Stomach (tissue), 4 donors: ENCODE results near the gene MAP3K5.

Experiments used
- POLR2A ChIP-seq, 4 donors: fragments of 450-650 bp; IDR thresholded peaks; one replicate each; pipeline ENCODE4 v1.6.1; 2016; ENCODE audit warnings: antibody characterized with exemption in 4 of 4, control low read depth in 2 of 4, mild to moderate bottlenecking in 1 of 4, moderate library complexity in 1 of 4
- TF ChIP-seq, protein P1 (sequence below), 7 experiments: fragments of 450-650 bp in 4 of 7; fragments of 200-600 bp in 3 of 7; sonication (generic) in 3 of 7; IDR thresholded peaks; one replicate each; pipeline ENCODE4 v1.5.1; 2016 to 2019; ENCODE audit warnings: antibody characterized with exemption in 7 of 7, control low read depth in 2 of 7, mild to moderate bottlenecking in 1 of 7

- TF ChIP-seq, protein P1, sequence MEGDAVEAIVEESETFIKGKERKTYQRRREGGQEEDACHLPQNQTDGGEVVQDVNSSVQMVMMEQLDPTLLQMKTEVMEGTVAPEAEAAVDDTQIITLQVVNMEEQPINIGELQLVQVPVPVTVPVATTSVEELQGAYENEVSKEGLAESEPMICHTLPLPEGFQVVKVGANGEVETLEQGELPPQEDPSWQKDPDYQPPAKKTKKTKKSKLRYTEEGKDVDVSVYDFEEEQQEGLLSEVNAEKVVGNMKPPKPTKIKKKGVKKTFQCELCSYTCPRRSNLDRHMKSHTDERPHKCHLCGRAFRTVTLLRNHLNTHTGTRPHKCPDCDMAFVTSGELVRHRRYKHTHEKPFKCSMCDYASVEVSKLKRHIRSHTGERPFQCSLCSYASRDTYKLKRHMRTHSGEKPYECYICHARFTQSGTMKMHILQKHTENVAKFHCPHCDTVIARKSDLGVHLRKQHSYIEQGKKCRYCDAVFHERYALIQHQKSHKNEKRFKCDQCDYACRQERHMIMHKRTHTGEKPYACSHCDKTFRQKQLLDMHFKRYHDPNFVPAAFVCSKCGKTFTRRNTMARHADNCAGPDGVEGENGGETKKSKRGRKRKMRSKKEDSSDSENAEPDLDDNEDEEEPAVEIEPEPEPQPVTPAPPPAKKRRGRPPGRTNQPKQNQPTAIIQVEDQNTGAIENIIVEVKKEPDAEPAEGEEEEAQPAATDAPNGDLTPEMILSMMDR (IDR thresholded peaks at IDR 0.05): no peak
- TF ChIP-seq POLR2A (IDR thresholded peaks at IDR 0.05): no peak
Observed at GRCh38 chr6:136524936-136525413, 267.3 kb downstream of the MAP3K5 start.
